ENCODE results near the gene P2RY14. TPM values are rescaled to one million over a fixed set of nuclear protein-coding genes. Genes with fewer than 3 reads are reported as not detected.

P2RY14 gene
- total RNA-seq, 4 donors from 2014 or later = 3.0 to 14.2 (median 12.4) TPM

DNA sequence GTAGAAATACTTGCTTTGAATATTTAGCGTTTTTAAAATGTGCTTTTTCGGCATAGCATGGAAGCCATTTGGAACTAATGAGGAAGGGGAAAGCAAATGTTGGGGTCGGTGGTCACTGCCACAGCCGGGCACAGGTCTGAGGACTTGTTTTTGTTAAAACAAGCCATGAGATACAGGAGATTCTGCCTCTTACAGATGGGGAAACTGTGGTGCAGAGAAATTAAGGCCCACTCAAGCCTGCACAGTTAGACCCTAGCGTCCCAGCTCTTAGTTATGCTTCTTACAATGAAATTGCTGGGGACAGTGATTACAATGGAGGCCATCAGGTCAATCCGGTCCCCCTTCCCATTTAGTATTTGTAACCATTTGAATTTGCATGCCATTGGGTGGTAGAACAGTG, 72.9 kb downstream of the P2RY14 start:
- Histone ChIP-seq H3K9me3 (no peaks in the 10 kb centered on the region), H3K4me3 (no peak overlapping the region), H3K27me3 (no peaks in the 10 kb centered on the region), H3K36me3 (no peaks in the 10 kb centered on the region), H3K4me1 (no peaks in the 10 kb centered on the region), H3K27ac (replicated peaks in 1 of 4) (no peak overlapping the region)
- DNase-seq (ENCODE audit: extremely low spot score) = no peak
- WGBS = 92% methylated on average over 6 of the region's 6 CpGs
- TF ChIP-seq EP300 (IDR thresholded peaks at IDR 0.05) (no peak), POLR2A (IDR thresholded peaks at IDR 0.05; ENCODE audit: low read depth) (no peak), POLR2AphosphoS5 (IDR thresholded peaks at IDR 0.05) (no peak)
- TF ChIP-seq, protein P1, sequence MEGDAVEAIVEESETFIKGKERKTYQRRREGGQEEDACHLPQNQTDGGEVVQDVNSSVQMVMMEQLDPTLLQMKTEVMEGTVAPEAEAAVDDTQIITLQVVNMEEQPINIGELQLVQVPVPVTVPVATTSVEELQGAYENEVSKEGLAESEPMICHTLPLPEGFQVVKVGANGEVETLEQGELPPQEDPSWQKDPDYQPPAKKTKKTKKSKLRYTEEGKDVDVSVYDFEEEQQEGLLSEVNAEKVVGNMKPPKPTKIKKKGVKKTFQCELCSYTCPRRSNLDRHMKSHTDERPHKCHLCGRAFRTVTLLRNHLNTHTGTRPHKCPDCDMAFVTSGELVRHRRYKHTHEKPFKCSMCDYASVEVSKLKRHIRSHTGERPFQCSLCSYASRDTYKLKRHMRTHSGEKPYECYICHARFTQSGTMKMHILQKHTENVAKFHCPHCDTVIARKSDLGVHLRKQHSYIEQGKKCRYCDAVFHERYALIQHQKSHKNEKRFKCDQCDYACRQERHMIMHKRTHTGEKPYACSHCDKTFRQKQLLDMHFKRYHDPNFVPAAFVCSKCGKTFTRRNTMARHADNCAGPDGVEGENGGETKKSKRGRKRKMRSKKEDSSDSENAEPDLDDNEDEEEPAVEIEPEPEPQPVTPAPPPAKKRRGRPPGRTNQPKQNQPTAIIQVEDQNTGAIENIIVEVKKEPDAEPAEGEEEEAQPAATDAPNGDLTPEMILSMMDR (IDR thresholded peaks at IDR 0.05) = no peak
- intact Hi-C loops (cut with DNase I) = no loop called here

DNA sequence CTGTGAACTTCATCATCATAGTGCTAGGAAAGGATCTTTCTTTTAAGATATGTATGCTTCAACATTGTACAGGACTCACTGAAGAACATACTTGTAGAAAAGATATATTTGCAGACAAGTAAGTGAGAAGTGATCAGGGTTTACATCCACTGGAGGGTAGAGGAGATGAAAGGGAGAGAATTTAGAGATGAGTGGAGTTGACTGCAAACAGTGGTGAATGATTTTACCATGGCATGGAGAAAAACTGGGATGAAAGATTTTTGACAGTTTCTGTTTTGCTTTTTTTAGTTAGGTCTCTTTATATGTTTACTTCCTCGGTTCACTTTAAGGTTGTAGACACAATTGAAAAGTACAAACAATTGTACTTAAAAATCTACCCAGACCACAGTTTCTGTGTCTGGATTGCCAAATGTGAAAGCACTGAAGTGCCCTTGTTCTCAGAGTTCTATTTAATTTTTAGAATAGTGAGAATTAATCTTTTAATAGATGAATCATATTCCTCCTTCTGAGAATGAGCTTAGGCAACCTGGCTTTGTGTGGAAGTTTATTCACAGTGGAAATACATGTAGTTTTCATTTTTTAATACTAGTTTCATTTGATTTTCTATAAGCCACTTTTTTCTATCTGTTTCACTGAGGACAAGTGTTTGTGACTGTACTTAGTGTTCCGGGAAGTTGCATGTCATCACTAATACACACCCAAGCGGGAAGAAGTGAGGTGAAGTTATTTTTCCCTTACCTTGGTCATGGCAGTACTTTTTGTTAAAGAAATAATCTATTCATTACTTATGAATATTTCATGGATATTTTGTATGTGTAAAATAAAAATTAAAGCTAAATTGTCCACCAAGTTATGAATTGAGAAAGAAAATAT, 73.6 kb downstream of the P2RY14 start:
- Histone ChIP-seq H3K36me3 (no peaks in the 10 kb centered on the region), H3K27ac (replicated peaks in 1 of 4) (no peak overlapping the region), H3K4me1 (no peaks in the 10 kb centered on the region), H3K9me3 (no peaks in the 10 kb centered on the region), H3K27me3 (no peaks in the 10 kb centered on the region), H3K4me3 (no peak overlapping the region)
- DNase-seq (ENCODE audit: extremely low spot score) = no peak
- intact Hi-C loops (cut with DNase I) = no loop called here
- TF ChIP-seq, protein P1 (IDR thresholded peaks at IDR 0.05) = no peak
- TF ChIP-seq POLR2A (IDR thresholded peaks at IDR 0.05; ENCODE audit: low read depth) (no peak), POLR2AphosphoS5 (IDR thresholded peaks at IDR 0.05) (no peak), EP300 (IDR thresholded peaks at IDR 0.05) (no peak)
- 76% methylated on average over 3 of the region's 3 CpGs for WGBS

DNA sequence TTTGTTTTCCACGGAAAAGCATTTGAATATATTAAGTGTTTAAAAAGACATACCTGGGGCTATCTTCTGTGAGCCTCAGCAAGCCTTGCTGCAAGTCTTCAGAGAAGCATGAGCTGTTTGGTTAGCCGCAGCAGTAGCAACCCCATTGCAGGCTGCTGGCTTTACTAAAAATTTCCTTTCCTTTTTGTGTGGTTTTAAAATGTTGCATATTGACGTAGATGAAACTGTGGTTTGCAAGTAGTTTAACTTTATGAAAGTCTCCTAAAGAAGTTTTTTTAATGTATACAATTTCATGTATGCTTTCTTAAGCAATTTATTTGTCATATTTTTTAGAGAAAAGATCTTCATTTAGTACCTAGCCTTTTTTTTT, 75.3 kb downstream of the P2RY14 start, which contains the start of gene GPR171:
Gene GPR171 (minus strand): TSS at position 166 of the 370 bp plus-strand sequence. CDS start 3,830 bp downstream, outside the sequence.
- H3K9me3 ChIP-seq = no peaks in the 10 kb centered on the region
- no peaks in the 10 kb centered on the region for H3K4me1 ChIP-seq
- no peak within 1 kb of the TSS for H3K27ac ChIP-seq (replicated peaks in 1 of 4)
- no peaks in the 10 kb centered on the region for H3K36me3 ChIP-seq
- no peak within 1 kb of the TSS for H3K4me3 ChIP-seq
- 91% methylated on average over 3 of the region's 3 CpGs for WGBS
- intact Hi-C loops (cut with DNase I) = no loop called here
- DNase-seq (ENCODE audit: extremely low spot score) = no peak
- no peaks in the 10 kb centered on the region for H3K27me3 ChIP-seq
- no peak for TF ChIP-seq POLR2AphosphoS5 (IDR thresholded peaks at IDR 0.05)

DNA sequence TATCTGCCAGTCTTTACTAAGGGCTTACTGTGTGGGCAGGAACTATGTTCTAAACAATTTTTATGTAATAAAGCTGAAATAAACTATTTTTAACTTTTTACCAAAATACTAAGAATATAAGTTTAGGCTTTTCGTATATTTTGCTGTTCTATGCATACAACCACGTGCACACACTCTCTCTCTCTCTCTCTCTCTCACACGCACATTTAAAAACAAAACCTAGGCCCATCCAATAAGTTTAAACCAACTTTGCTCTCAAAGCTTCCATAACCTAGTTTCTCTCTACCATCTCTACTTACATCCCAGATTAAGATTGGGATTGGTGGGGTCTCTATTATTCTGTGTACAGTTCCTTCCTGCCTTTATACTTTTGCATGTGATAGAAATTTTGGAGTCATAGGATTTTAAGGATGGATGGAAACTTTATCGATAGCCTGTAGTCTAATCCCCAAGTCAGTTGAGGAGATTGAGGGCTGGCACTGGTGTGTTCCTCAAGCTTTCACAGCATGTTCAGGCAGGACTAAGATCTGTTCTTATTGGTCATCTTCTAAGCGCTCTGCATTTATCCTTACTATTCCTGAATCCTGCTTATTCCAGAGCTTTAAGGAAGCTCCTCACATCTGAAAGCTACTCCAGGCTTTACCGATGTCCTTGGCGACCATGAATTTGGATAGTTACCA, 77.2 kb downstream of the P2RY14 start:
- no peaks in the 10 kb centered on the region for H3K27me3 ChIP-seq
- H3K27ac ChIP-seq (replicated peaks in 1 of 4) = no peak overlapping the region
- intact Hi-C loops (cut with DNase I) = no loop called here
- 97% methylated on average over 7 of the region's 7 CpGs for WGBS
- no peaks in the 10 kb centered on the region for H3K36me3 ChIP-seq
- no peaks in the 10 kb centered on the region for H3K4me1 ChIP-seq
- H3K4me3 ChIP-seq = no peak overlapping the region
- DNase-seq (ENCODE audit: extremely low spot score) = no peak
- no peak for TF ChIP-seq POLR2A (IDR thresholded peaks at IDR 0.05; ENCODE audit: low read depth)
- no peak for TF ChIP-seq EP300 (IDR thresholded peaks at IDR 0.05)
- TF ChIP-seq, protein P1 (IDR thresholded peaks at IDR 0.05) = no peak
- no peaks in the 10 kb centered on the region for H3K9me3 ChIP-seq

DNA sequence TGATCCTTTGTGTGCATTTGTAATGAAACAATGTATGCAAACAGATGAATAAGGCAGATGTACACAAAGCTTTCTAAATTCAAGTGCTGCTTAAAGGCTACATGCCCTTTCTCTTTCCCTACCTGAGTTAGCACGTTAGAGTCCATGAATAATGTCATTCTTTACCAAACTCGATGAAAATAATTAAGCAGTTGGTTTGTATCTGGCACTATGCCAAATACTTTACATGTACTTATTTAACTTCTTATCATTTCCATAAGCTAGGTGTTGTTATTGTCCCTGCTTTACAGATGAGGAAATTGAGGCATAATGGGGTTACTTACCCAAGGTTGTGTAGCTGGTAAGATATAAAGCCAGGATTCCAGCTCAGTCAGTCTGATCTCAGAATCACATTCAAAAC, 77.8 kb downstream of the P2RY14 start:
- TF ChIP-seq, protein P1 (IDR thresholded peaks at IDR 0.05) = no peak
- TF ChIP-seq POLR2A (IDR thresholded peaks at IDR 0.05; ENCODE audit: low read depth) (no peak), EP300 (IDR thresholded peaks at IDR 0.05) (no peak), POLR2AphosphoS5 (IDR thresholded peaks at IDR 0.05) (no peak)
- Histone ChIP-seq H3K4me1 (no peaks in the 10 kb centered on the region), H3K36me3 (no peaks in the 10 kb centered on the region), H3K4me3 (no peak overlapping the region), H3K9me3 (no peaks in the 10 kb centered on the region), H3K27me3 (no peaks in the 10 kb centered on the region), H3K27ac (replicated peaks in 1 of 4) (no peak overlapping the region)
- DNase-seq (ENCODE audit: extremely low spot score) = no peak
- WGBS = 68% methylated on average over 2 of the region's 2 CpGs
- intact Hi-C loops (cut with DNase I) = no loop called here

All from esophagus muscularis mucosa (tissue), 4 donors.